A673 (cell line): ENCODE data around the gene GLCE.

ENCODE experiments used
- EZH2 ChIP-seq: fragments of 200-600 bp; sonication (generic); IDR thresholded peaks from 2 replicates; pipeline ENCODE4 v1.6.1; 2017; ENCODE audit warnings: borderline replicate concordance, low read depth, mild to moderate bottlenecking, mixed read lengths, antibody characterized with exemption, low read length; ENCODE audit not compliant: poor library complexity, severe bottlenecking
- TF ChIP-seq, protein P1 (sequence below): fragments of 300-800, 200-600 bp; sonication (generic); conservative IDR thresholded peaks from 2 replicates; pipeline ENCODE4 v1.5.1; 2017; ENCODE audit warnings: low read depth, mild to moderate bottlenecking, antibody characterized with exemption, low read length, moderate library complexity, mixed read lengths

DNA sequence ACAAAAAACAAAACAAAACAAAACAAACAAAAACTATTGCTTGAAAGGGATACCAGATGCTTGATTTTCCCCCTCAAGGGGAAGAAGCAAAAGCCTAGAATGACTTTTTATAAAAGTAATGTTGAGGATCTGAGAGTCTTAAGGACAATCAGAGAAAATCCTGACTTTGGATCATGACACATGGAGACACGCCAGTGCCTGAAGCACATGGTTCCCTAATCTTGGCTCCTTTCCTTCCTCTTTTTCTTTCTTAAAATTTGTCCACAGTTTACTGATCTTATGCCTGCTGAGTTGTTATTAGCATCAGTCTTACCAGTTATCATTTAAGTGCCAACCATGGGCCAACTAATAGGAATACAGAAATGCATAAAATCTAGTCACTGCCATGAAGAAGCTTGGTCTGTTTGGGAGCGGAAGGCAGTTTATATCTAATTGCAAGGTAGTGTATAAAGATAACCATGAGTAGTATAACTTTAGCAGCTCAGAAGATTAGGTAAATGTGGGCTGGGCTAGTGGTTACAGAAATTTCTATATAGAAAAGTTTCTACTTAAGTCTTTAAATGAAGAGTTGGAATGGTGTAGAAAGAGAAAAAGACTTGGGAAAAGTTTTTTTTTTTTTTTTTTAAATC lies 6.9 kb downstream of the GLCE start:
- TF ChIP-seq, protein P1, sequence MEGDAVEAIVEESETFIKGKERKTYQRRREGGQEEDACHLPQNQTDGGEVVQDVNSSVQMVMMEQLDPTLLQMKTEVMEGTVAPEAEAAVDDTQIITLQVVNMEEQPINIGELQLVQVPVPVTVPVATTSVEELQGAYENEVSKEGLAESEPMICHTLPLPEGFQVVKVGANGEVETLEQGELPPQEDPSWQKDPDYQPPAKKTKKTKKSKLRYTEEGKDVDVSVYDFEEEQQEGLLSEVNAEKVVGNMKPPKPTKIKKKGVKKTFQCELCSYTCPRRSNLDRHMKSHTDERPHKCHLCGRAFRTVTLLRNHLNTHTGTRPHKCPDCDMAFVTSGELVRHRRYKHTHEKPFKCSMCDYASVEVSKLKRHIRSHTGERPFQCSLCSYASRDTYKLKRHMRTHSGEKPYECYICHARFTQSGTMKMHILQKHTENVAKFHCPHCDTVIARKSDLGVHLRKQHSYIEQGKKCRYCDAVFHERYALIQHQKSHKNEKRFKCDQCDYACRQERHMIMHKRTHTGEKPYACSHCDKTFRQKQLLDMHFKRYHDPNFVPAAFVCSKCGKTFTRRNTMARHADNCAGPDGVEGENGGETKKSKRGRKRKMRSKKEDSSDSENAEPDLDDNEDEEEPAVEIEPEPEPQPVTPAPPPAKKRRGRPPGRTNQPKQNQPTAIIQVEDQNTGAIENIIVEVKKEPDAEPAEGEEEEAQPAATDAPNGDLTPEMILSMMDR, result no peak
- no peak for TF ChIP-seq EZH2
